ENCODE measurements around the gene ADAMTS6. TPM values are rescaled to one million over a fixed set of nuclear protein-coding genes. Genes with fewer than 3 reads are reported as not detected.
A peak's percentile ranks its signal among the peaks of the same experiment; 100 is the strongest.
"Not testable (repeated sequence)": the region's sequence is repeated elsewhere in the genome, so short reads cannot be mapped to it uniquely, and the experiment has no call there.

Gene ADAMTS6
- total RNA-seq, 2 experiments from 2014 or later = 2.0 to 2.6 TPM

DNA sequence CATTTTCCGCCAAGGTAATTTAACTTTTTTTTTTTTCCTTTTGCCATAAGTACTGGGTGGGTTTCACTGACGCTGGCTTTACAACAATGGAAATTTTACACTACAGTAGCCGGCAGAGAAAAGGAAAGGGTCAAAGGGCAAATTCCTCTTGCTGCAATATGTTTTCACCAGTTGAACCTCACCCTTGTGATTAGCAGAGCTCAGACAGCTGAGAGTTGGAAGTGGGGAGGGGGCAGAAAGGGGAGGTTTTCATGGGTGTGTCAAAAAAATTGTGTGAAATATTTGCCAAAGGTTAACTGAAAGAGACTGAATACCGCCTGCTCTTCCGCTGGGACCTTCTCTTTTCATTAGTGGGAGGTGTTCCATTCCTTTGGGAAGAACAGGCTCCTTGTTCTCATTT, 296.9 kb downstream of the ADAMTS6 start:
- H3K9me3 Mint-ChIP-seq = no peaks in the 10 kb centered on the region
- no peaks in the 10 kb centered on the region for H3K36me3 ChIP-seq (ENCODE audit: insufficient read depth, low read length)
- ChIA-PET CTCF (no interaction called here), POLR2A (no interaction called here)
- no peaks in the 10 kb centered on the region for H3K27me3 Mint-ChIP-seq
- no peaks in the 10 kb centered on the region for H3K4me1 Mint-ChIP-seq (ENCODE audit: low read depth)
- no peaks in the 10 kb centered on the region for H3K36me3 Mint-ChIP-seq (ENCODE audit: low read depth)
- H3K27ac ChIP-seq (ENCODE audit: low read depth in 1 of 2, low read length in 2 of 2) = no peak overlapping the region
- intact Hi-C loops (cut with DNase I, micrococcal nuclease) = no loop called here
- DNase-seq = no peak
- no peaks in the 10 kb centered on the region for H3K9me3 ChIP-seq (ENCODE audit: control insufficient read depth in 1 of 2, insufficient read depth in 1 of 2, low read length in 2 of 2)
- no peaks in the 10 kb centered on the region for H3K27me3 ChIP-seq (ENCODE audit: control insufficient read depth in 1 of 2, insufficient read depth in 2 of 2, low read length in 2 of 2)
- H3K27ac Mint-ChIP-seq = no peak overlapping the region
- ATAC-seq (ENCODE audit: poor library complexity) = no peak
- no peak overlapping the region for H3K4me3 Mint-ChIP-seq
- TF ChIP-seq, protein P1, sequence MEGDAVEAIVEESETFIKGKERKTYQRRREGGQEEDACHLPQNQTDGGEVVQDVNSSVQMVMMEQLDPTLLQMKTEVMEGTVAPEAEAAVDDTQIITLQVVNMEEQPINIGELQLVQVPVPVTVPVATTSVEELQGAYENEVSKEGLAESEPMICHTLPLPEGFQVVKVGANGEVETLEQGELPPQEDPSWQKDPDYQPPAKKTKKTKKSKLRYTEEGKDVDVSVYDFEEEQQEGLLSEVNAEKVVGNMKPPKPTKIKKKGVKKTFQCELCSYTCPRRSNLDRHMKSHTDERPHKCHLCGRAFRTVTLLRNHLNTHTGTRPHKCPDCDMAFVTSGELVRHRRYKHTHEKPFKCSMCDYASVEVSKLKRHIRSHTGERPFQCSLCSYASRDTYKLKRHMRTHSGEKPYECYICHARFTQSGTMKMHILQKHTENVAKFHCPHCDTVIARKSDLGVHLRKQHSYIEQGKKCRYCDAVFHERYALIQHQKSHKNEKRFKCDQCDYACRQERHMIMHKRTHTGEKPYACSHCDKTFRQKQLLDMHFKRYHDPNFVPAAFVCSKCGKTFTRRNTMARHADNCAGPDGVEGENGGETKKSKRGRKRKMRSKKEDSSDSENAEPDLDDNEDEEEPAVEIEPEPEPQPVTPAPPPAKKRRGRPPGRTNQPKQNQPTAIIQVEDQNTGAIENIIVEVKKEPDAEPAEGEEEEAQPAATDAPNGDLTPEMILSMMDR (IDR thresholded peaks at IDR 0.05) = no peak
- no peak overlapping the region for H3K4me3 ChIP-seq (ENCODE audit: low read length)
- H3K4me1 ChIP-seq (ENCODE audit: insufficient read depth, low read length) = no peaks in the 10 kb centered on the region

DNA sequence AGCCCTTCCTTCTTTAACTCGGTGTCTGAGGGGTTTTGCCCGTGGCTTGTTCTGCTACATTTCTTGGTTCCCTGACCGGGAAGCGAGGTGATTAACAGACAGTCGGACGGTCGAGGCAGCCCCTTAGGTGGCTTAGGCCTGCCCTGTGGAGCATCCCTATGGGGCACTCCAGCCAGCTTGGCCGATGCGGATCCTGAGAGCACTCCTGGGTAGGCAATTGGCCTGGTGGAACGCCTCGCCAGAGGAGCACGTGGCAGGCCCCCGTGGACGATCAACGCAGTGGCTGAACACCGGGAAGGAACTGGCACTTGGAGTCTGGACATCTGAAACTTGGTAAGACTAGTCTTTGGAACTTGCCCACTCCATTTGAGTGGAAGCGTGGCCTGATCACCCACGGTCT, 307.5 kb downstream of the ADAMTS6 start:
- H3K4me3 Mint-ChIP-seq; DNase-seq; H3K9me3 ChIP-seq (ENCODE audit: control insufficient read depth in 1 of 2, insufficient read depth in 1 of 2, low read length in 2 of 2); ATAC-seq (ENCODE audit: poor library complexity); H3K4me1 Mint-ChIP-seq (ENCODE audit: low read depth); CTCF ChIA-PET; H3K27ac ChIP-seq (ENCODE audit: low read depth in 1 of 2, low read length in 2 of 2); intact Hi-C loops (cut with DNase I, micrococcal nuclease); H3K36me3 Mint-ChIP-seq (ENCODE audit: low read depth); H3K27ac Mint-ChIP-seq; H3K4me3 ChIP-seq (ENCODE audit: low read length); H3K27me3 ChIP-seq (ENCODE audit: control insufficient read depth in 1 of 2, insufficient read depth in 2 of 2, low read length in 2 of 2); H3K4me1 ChIP-seq (ENCODE audit: insufficient read depth, low read length); H3K9me3 Mint-ChIP-seq; POLR2A ChIA-PET; H3K27me3 Mint-ChIP-seq; H3K36me3 ChIP-seq (ENCODE audit: insufficient read depth, low read length): not testable (repeated sequence)

DNA sequence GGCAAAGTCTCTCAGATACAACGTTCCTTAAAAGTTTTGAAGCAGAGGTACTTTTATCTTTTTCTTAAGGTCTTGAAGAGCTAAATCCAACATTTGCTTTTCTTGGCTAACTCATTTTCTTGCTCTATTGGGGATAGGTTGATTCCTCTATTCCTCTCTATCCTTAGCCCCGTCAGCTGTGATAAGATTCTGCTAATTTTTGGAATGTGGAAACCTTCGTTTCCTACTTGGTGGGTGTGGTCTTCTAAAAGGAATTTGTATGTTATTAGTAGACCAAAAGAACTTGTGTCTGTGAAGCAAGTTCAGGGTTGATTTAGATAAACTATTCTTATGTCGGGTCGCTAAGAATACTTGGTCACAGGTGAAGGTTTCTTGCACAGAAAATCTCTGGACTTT, 308.6 kb downstream of the ADAMTS6 start:
- POLR2A ChIA-PET = no interaction called here
- H3K4me1 Mint-ChIP-seq (ENCODE audit: low read depth) = peaks cover 9% of the 10 kb centered on the region
- no peaks in the 10 kb centered on the region for H3K27me3 Mint-ChIP-seq
- no peaks in the 10 kb centered on the region for H3K36me3 Mint-ChIP-seq (ENCODE audit: low read depth)
- no peak overlapping the region for H3K27ac ChIP-seq (ENCODE audit: low read depth in 1 of 2, low read length in 2 of 2)
- H3K27me3 ChIP-seq (ENCODE audit: control insufficient read depth in 1 of 2, insufficient read depth in 2 of 2, low read length in 2 of 2) = no peaks in the 10 kb centered on the region
- ATAC-seq (ENCODE audit: poor library complexity) = no peak
- no peak overlapping the region for H3K27ac Mint-ChIP-seq
- H3K9me3 Mint-ChIP-seq = no peaks in the 10 kb centered on the region
- no peak overlapping the region for H3K4me3 Mint-ChIP-seq
- DNase-seq = no peak
- intact Hi-C loops (cut with DNase I, micrococcal nuclease) = no loop called here
- H3K36me3 ChIP-seq (ENCODE audit: insufficient read depth, low read length) = no peaks in the 10 kb centered on the region
- H3K4me1 ChIP-seq (ENCODE audit: insufficient read depth, low read length) = no peaks in the 10 kb centered on the region
- CTCF ChIA-PET = interaction anchor here (0.7 kb wide), 1 partner anchor 10 kb away, joined by 3 read pairs; no protein-coding TSS in a partner anchor
- no peaks in the 10 kb centered on the region for H3K9me3 ChIP-seq (ENCODE audit: control insufficient read depth in 1 of 2, insufficient read depth in 1 of 2, low read length in 2 of 2)
- TF ChIP-seq, protein P1 (IDR thresholded peaks at IDR 0.05) = no peak
- no peak overlapping the region for H3K4me3 ChIP-seq (ENCODE audit: low read length)

DNA sequence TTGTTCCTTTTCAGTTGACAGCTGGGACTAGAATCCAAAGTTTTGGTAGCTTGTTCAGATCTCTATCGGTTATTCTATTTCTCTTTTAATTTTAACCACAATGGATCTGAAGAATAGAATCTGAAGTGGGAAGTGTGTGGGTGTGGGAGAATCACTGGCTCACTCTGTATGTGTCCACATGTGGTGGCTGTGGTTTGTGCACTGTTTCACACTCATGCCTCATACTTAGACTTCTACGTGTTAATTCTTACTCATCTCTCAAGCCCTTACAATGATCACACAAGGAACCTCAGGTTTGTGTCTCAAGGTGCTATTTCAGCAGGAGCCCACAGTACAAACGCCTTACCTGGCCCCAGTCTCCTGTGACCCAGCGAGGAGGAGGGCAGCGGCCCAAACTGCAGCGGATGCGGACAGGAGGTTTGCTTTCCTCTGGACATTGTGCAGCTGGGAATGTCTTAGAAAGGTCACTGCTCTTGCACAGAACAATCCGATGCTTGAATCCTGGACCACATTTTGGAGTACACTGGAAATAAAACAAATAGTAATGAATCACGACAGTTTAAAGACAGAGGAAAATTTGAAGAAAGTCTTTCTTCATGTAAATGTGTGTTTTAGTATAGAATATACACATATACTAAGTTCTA, 309.1 kb downstream of the ADAMTS6 start:
- ATAC-seq (ENCODE audit: poor library complexity) (no peak), DNase-seq (peak in 1 of 14 experiments; percentile 19)
- POLR2A ChIA-PET = no interaction called here
- CTCF ChIA-PET = interaction anchor here (1.0 kb wide), 1 partner anchor 9 kb away, joined by 4 read pairs; no protein-coding TSS in a partner anchor
- Mint-ChIP-seq H3K9me3 (no peaks in the 10 kb centered on the region), H3K4me1 (ENCODE audit: low read depth) (peaks cover 9% of the 10 kb centered on the region), H3K27ac (no peak overlapping the region), H3K4me3 (no peak overlapping the region), H3K36me3 (ENCODE audit: low read depth) (no peaks in the 10 kb centered on the region), H3K27me3 (no peaks in the 10 kb centered on the region)
- Histone ChIP-seq H3K27ac (ENCODE audit: low read depth in 1 of 2, low read length in 2 of 2) (no peak overlapping the region), H3K4me3 (ENCODE audit: low read length) (no peak overlapping the region), H3K4me1 (ENCODE audit: insufficient read depth, low read length) (no peaks in the 10 kb centered on the region), H3K27me3 (ENCODE audit: control insufficient read depth in 1 of 2, insufficient read depth in 2 of 2, low read length in 2 of 2) (no peaks in the 10 kb centered on the region), H3K9me3 (ENCODE audit: control insufficient read depth in 1 of 2, insufficient read depth in 1 of 2, low read length in 2 of 2) (no peaks in the 10 kb centered on the region), H3K36me3 (ENCODE audit: insufficient read depth, low read length) (no peaks in the 10 kb centered on the region)
- intact Hi-C loops (cut with DNase I, micrococcal nuclease) = no loop called here
- TF ChIP-seq, protein P1 (IDR thresholded peaks at IDR 0.05) = no peak

Measured in CD4-positive, alpha-beta T cell (primary cell).